HTR-8/SVneo (cell line): ENCODE data around the gene EXO1.
A peak's percentile ranks its signal among the peaks of the same experiment; 100 is the strongest.
"Not testable (repeated sequence)": the region's sequence is repeated elsewhere in the genome, so short reads cannot be mapped to it uniquely, and the experiment has no call there.

Experiments used
- DNase-seq: peaks from one replicate; pipeline ENCODE4 v3.0.0; 2011; ENCODE audit warnings: low spot score, mixed read lengths; ENCODE audit not compliant: insufficient read length
- FAIRE-seq: peaks from 2 replicates; lab custom pipeline; 2011; peaks lifted over from hg19 to GRCh38; lab: Jason Lieb, UNC

Gene EXO1

GRCh38 chr1:241847796-241848685, at the start of gene EXO1:
EXO1 (plus strand) TSS chr1:241848204; CDS start chr1:241850426, 2,222 bp downstream.
- peak; percentile 91 for DNase-seq
- peak; percentile 74 for FAIRE-seq

- DNase-seq: no peak
- no peak for FAIRE-seq
Measured at GRCh38 chr1:241799416-241799815, 48.6 kb upstream of the EXO1 start.

GRCh38 chr1:241800640-241801039, 47.4 kb upstream of the EXO1 start:
- FAIRE-seq (no peak), DNase-seq (no peak)

GRCh38 chr1:241802863-241803262, 45.1 kb upstream of the EXO1 start:
- FAIRE-seq: no peak
- DNase-seq: no peak

- FAIRE-seq, DNase-seq: not testable (repeated sequence)
Measured at GRCh38 chr1:241804706-241805105, 43.3 kb upstream of the EXO1 start.

GRCh38 chr1:241808265-241808664, 39.7 kb upstream of the EXO1 start:
- FAIRE-seq (no peak), DNase-seq (no peak)

GRCh38 chr1:241810769-241811405, 37.1 kb upstream of the EXO1 start:
- FAIRE-seq: no peak
- no peak for DNase-seq

GRCh38 chr1:241813768-241814320, 34.2 kb upstream of the EXO1 start:
- FAIRE-seq (no peak), DNase-seq (no peak)

- DNase-seq (no peak), FAIRE-seq (no peak)
Measured at GRCh38 chr1:241816008-241816407, 32.0 kb upstream of the EXO1 start.

- no peak for FAIRE-seq
- DNase-seq: no peak
Measured at GRCh38 chr1:241817331-241817792, 30.6 kb upstream of the EXO1 start.

- DNase-seq: no peak
Measured at GRCh38 chr1:241817956-241818612, 29.9 kb upstream of the EXO1 start.

GRCh38 chr1:241819340-241819866, 28.6 kb upstream of the EXO1 start:
- DNase-seq: no peak
- no peak for FAIRE-seq

More at GRCh38 chr1:241817956-241818612, 29.9 kb upstream of the EXO1 start:
- FAIRE-seq: no peak

- FAIRE-seq (no peak), DNase-seq (no peak)
Measured at GRCh38 chr1:241821363-241821762, 26.6 kb upstream of the EXO1 start.

GRCh38 chr1:241822846-241823245, 25.2 kb upstream of the EXO1 start:
- DNase-seq (no peak), FAIRE-seq (no peak)

GRCh38 chr1:241823925-241824324, 24.1 kb upstream of the EXO1 start:
- no peak for FAIRE-seq
- DNase-seq: no peak

- FAIRE-seq (no peak), DNase-seq (no peak)
Measured at GRCh38 chr1:241825581-241825980, 22.4 kb upstream of the EXO1 start.

GRCh38 chr1:241826613-241827012, 21.4 kb upstream of the EXO1 start:
- not testable (repeated sequence) for FAIRE-seq, DNase-seq

GRCh38 chr1:241827264-241827663, 20.7 kb upstream of the EXO1 start:
- no peak for DNase-seq
- no peak for FAIRE-seq

- FAIRE-seq (peak; percentile 9), DNase-seq (no peak)
Measured at GRCh38 chr1:241828463-241829021, 19.5 kb upstream of the EXO1 start.

- DNase-seq: no peak
- FAIRE-seq: no peak
Measured at GRCh38 chr1:241829468-241829867, 18.5 kb upstream of the EXO1 start.
